NCI-H1694 treated with DMSO at 0.1 percent for 48 hours (cell line): ENCODE data around the gene LRFN3.
"Not testable (repeated sequence)": the region's sequence is repeated elsewhere in the genome, so short reads cannot be mapped to it uniquely, and the experiment has no call there.

Source experiments
- DNase-seq: peaks from one replicate; lab custom pipeline; 2025; lab: John Stamatoyannopoulos, UW

LRFN3 gene, protein sequence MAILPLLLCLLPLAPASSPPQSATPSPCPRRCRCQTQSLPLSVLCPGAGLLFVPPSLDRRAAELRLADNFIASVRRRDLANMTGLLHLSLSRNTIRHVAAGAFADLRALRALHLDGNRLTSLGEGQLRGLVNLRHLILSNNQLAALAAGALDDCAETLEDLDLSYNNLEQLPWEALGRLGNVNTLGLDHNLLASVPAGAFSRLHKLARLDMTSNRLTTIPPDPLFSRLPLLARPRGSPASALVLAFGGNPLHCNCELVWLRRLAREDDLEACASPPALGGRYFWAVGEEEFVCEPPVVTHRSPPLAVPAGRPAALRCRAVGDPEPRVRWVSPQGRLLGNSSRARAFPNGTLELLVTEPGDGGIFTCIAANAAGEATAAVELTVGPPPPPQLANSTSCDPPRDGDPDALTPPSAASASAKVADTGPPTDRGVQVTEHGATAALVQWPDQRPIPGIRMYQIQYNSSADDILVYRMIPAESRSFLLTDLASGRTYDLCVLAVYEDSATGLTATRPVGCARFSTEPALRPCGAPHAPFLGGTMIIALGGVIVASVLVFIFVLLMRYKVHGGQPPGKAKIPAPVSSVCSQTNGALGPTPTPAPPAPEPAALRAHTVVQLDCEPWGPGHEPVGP

DNA sequence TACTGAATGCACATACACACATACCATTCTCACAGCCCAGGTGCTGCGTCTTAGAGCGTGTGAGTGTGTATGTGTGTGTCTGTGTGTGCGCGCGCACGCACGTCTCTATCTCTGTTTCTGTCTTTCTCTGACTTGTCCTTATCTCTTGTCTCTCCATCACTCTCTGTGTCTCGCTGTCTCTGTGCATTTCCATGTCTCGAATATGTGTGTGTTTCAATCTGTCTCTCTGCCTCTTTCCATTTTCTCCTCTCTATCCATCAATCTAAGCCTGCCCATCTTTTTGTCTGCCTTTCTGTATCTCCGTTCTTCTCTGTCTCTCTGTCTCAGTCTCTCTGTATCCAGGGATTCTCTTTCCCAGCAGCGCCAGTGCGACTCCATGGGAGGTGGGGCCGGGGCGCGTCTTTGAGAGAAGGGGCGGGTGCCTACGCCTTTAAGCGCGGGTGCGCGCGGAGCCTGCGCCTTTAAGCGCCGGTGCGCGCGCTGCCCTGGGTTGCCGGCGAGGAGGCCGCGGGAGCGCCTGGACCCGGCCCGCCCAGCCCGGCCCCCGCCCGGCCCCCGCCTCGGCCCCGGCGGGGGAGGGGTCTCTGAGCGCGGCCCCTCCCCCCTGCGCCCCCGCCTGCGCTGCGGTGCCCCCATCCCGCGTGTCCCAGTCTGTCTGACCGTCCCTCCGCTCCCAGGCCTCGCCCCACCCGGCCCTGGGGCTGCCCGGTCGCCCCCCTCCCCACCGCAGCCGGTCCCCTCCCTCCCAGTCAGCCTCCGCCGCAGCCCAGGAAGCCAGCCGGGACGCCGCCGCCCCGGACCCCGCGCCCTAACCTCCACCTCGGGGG is at the start of gene LRFN3:
Gene LRFN3, plus strand, starts transcription at position 464 of the 827 bp plus-strand sequence. CDS start 3,052 bp downstream, outside the sequence.
- DNase-seq: peak; percentile 80

DNA sequence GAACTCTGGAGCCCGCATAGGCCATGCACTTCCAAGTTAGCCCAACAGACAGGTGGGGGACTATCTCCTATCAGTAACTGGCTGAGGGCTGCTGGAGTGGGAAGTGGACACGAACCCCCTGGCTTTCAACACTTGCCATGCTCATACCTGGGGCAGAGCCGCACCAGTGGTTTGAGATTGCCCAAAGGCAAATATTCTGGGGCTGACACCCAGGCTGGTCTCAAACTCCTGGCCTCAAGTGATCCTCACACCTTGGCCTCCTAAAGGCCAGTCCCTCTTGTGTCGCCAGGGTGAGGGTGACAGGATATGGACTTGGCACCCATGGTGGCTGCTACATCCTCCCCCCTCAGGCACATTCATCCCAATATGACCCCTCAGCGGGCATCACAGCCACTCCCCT is 49.0 kb upstream of the LRFN3 start:
- DNase-seq: no peak

DNA sequence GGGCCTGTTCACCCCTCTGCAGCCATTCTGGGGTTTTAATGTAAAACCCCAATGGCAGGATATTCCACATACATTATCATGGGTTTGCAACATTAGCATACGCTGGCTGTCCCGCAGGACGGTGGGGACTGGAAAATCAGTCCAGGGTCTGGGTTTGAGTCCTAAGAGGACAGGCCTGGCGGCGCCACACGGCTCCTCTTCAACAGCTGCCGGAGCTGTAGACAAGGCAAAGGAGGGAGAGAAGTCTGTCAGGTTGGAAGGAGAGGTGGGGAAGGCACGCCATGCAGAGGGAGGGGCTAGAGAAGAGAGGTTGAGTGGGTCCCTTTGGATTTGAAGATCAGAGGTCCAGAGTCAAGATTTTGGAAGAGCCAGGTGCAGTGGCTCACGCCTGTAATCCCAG is 47.8 kb upstream of the LRFN3 start:
- no peak for DNase-seq

DNA sequence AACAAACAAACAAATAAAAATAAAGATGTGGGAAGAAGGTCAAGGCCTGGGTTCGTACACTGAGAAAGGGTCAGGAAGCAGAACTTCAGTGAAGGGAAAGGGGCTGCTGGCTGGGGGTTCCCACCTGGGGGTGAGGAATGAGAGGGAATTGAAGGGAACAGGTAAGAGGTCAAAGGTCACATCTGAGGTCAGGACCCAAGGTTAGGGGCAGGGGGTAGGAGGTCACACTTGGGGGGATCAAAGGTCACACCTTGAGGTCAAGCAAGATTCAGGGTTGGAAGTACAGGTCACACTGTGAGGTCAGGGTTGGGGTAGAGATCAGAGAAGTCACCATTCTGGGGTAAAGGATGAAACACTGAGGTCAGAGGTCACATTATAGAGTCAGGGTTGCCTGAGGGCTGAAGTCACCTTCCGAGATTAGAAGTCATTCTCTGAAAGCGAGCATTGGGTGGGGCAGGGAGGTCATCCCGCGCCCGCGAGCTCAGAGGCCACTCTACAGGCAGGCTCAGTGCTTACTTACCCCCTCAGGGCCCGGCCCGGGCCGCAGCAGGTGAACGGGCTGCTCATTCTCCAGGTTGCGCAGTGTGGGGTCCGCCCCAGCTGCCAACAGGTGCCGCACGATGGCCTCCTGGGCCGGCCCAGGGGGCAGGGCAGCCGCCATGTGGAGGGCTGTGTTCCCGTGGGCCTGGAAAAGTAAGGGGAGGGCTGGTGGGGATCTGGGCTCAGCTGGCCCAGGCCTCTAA is 46.6 kb upstream of the LRFN3 start:
- no peak for DNase-seq

DNA sequence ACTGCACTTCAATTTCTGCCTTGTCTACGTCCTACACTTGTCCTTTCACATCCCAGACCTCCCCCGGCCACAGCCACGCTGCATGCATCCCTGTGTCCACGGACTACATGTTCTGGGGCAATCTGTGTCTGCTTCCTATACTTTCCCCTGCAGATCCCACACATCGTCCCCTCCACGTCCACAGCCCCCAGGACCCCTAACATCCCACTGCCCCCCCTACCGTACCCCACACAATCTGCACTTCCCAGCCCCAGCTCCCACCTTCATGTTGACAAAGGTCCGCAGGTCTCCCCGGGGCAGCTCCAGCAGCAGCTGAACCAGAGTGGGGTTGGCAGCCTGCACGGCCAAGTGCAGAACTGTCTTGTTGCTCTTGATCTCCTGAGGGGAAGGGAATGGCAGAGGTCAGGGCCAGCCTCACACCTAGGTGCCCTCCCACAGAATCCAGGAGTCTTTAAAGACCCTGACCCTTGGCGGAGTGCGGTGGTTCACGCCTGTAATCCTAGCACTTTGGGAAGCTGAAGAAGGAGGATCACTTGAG is 46.0 kb upstream of the LRFN3 start:
- no peak for DNase-seq

DNA sequence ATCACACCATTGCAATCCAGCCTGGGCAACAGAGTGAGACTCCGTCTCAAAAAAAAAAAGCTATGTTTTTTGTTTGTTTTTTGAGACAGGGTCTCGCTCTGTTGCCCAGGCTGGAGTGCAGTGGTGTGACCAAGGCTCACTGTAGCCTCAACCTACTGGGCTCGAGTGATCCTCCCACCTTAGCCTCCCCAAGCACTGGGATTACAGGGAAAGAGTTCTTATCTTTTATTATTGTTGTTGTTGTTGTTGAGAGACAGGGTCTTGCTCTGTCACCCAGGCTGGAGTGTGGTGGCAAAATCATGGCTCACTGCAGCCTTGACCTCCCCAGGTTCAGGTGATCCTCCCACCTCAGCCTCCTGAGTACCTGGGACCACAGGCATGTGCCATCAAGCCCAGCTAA is 44.4 kb upstream of the LRFN3 start:
- not testable (repeated sequence) for DNase-seq

DNA sequence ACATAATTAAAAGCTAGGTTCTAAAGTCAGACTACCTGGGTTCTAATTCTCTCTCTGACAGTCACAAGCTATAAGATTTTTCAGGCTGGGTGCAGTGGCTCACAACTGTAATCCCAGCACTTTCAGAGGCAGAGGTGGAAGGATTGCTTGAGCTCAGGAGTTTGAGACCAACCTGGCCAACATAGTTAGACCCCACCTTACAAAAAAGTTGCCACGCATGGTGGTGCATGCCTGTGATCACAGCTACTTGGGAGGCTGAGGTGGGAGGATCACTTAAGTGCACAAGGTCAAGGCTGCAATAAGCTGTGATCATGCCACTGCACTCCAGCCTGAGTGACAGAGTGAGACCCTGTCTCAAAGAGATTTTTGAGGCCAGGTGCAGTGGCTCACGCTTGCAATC is 41.8 kb upstream of the LRFN3 start:
- no peak for DNase-seq

DNA sequence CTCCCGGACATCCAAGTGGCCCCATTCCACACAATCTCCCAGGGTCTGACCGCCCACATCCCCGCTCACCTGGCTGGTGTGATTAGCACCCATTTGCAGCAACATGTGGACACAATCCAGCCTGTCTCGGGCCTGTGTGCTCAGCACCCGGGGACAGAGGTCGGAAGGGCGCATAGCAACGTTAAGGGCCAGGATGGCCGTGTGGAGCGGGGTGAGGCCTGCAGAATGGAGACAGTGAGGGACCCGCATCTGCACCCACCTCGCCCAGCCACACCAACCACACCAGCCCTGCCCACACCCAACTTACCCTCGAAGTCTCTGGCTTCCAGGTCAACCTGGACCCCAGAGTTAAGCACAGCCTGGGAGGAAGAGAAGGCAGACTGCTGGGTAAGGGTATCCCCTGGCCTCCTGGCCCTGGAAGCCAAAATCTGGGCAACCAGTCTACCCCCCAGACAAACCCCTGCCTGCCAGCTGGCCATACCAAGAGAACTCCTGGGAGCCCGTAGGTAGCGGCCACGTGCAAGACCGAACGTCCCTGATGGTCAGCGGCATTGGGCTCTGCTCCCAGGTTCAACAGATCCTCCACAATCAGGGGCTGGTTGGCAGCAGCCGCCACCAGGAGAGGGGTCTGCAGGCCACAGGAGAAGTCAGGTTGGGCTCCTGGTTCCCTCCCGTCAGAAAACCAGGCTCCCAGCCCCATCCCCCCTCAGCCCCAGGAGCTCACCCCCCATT is 40.1 kb upstream of the LRFN3 start:
- DNase-seq: no peak

DNA sequence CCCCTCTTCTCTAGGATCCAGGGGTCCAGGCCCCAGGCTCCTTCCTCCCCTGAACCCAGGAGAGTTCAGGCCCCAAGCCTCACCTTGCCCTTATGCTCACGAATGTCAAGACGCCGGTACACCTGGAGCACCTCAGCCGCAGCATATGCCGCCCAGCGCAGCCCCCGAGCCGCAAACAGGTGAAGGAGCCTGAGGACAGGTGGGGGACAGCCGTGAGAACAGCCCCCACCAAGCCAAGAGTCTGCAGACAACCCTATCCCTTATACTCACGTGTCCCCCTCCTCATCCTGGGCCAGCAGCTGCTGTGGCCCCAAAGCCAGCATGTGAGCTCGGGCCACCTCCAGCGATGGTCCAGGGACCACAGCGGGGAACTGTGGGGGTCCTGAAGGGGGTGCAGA is 39.5 kb upstream of the LRFN3 start:
- no peak for DNase-seq

DNA sequence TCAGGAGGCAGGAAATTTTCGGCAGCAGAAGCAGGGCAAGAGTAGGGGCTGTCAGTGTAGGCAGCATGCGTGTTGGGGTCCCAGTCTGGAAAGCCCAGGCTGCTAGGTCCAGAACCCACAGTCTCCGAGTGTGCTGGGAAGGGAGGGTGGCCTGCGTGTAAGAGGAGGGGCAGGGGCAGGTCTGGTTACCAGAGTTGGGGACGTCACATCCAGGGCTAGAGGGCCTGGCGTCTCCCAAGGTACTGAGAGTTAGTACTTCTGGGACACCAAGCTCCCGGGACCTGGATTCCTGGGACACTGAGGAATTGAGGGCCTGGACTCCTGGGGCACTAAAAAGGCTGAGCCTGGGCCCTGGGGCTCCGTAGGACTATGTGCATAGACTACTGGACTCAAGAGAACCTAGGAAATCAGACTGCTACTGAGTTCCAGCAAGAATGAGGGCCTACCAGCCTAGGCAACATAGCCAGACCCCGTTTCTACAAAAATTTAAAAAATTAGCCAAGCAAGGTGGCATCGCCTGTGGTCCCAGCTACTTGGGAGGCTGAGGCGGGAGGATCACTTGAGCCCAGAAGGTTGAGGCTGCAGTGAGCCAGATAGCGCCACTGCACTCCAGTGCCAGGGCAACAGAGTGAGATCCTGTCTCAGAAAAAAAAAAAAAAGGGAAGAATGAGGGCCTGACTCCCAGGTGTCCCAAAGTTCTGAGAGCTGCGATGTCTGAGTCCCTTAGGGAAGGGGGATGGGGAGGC is 38.3 kb upstream of the LRFN3 start:
- no peak for DNase-seq

DNA sequence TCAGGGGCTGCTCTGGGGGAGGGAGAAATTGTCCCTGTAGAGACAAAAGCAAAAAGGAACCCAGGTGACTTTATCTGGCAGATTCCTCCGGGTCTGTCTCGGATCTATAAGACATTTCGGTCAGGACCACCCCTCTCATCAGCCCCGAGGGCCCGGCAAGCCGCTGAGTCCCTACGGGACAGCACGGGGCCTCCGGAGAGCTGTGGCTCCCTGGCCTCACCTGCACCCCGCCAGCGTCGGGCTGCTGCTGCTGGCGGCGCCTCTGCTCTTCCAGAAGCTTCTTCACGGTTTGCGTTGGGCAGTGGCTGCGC is 37.7 kb upstream of the LRFN3 start:
- no peak for DNase-seq

DNA sequence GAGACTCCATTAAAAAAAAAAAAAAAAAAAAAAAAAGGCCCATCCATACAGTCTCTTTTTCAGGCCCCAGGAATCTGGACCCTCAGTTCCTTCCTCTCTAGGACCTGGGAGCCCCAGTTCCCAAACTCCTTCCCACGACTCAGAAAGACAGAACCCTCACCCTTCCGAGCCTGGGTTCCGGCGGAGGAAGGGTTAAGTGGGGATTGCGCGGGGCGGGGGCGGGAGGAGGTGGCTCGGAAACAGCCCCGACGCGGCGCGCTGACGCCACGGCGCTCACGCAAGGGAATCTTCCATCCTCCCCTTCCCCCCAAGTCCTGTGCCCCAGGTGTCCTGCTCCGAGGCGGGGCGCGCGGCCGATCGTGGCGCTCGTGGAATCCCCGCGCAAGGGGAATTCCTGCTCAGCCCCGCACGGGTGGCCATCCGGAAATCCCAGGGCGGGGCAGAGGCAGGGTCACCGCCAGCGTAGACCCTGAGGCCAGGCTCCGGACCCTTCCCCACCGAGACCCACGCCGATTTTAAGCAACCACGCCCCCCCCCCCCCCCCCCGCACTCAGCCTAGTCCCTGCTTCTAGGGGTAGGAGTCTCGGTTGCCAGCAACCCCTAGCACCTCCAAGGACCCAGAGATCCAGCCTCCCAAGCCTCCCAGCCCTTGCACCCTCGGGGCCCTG is 36.5 kb upstream of the LRFN3 start:
- peak; percentile 34 for DNase-seq

DNA sequence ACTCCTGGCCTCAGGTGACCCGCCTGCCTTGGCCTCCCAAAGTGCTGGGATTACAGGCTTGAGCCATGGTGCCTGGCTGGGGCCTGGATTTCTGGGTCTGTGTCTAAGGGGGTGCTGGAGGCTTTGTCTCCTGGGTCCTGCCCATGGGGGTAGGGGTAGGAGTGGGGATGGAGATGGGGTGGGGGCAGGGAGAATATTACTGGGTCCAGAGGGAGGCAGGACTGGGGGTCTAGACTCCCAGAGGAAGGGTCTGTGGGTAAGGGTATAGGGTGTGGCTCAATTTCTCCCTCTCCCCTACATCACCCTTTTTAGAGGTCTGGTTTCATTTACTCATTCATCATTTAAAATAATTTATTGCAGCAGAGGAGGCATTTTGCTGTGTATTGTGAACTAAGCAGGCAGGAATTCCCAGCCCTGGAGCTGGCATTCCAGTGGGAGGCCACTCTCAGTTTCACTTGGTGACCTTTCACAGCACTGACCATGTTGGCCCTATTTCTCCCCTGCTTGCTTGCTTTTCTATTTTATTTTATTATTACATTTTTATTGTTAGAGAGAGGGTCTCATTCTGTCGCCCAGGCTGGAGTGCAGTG is 35.0 kb upstream of the LRFN3 start:
- DNase-seq: no peak

DNA sequence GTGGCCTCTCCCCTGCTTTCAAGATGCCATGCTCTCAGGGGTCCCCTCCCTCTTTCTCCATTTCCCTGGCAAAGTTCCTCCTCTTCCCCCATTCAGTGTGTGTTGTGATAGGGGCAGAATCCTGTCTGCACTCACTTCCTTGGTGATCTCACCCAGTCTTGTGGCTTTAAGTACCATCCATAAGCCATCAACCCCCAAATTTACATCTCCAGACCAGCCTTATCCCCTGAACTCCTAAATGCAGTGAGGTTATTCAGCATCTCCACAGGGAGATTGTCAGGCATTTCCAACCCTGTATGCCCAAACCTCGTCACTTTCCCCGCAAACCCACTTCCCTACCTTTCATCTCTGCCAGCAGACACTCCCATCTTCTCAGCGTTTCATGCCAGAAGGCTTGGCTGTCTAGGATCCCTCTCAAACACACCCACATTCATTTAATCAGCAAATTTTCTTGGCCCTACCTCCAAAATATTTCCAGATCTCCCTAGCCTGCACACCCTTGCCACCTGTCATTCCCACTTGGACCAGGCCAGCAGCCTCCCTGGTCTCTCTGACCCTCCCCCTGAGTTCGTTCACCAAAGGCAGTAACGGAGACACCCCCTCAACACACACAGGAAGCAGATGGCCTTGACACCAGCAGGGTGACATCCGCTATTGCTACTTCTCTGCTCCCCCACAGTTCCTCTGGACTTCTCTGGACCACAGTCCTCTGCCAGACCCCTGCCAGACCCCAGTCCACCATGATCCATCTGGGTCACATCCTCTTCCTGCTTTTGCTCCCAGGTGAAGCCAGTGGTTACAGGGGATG is 34.1 kb upstream of the LRFN3 start, which contains the start of gene HCST:
Gene HCST, plus strand, starts transcription at position 676 of the 808 bp plus-strand sequence. Its CDS starts 65 bp downstream, at position 741.
- DNase-seq: no peak

DNA sequence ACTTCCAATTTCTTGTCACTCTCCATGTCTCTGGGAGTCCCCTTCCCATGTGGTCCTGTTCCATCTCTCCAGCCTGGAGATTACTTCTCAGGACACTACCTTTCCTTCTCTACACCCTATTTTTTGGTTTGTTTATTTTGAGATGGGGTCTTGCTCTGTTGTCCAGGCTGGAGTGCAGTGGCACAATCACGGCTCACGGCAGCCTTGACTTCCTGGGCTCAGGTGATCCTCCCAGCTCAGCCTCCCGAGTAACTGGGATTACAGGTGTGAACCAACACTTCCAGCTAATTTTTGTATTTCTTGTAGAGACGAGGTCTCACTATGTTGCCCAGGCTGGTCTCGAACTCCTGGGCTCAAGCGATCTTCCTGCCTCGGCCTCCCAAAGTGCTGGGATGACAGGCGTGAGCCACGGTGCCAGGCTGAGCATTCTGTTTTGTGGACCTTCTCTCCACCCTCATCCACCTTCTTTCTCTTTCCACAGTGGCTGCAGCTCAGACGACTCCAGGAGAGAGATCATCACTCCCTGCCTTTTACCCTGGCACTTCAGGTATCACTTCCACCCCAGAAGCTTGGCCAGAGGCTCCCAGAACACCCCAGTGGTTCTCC is 33.2 kb upstream of the LRFN3 start:
- no peak for DNase-seq

DNA sequence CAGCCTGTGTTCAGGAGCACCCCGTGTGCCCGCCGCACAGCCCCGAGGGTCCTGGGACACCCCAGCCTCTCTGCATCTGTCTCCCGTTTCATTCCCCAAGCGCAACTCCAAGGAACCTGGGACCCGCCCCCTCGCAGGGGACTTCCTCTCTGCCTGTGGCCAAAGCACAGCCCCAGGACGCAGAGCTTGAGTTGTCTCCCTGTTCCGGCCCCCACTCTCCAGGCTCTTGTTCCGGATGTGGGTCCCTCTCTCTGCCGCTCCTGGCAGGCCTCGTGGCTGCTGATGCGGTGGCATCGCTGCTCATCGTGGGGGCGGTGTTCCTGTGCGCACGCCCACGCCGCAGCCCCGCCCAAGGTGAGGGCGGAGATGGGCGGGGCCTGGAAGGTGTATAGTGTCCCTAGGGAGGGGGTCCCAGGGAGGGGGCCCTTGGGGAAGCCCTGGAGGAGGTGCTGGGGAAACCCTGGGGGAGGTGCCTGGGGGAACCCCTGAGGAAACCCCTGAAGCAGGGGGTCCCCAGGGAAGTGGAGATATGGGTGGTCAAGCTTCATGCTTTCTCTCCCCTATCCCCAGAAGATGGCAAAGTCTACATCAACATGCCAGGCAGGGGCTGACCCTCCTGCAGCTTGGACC is 32.5 kb upstream of the LRFN3 start:
- DNase-seq: no peak

DNA sequence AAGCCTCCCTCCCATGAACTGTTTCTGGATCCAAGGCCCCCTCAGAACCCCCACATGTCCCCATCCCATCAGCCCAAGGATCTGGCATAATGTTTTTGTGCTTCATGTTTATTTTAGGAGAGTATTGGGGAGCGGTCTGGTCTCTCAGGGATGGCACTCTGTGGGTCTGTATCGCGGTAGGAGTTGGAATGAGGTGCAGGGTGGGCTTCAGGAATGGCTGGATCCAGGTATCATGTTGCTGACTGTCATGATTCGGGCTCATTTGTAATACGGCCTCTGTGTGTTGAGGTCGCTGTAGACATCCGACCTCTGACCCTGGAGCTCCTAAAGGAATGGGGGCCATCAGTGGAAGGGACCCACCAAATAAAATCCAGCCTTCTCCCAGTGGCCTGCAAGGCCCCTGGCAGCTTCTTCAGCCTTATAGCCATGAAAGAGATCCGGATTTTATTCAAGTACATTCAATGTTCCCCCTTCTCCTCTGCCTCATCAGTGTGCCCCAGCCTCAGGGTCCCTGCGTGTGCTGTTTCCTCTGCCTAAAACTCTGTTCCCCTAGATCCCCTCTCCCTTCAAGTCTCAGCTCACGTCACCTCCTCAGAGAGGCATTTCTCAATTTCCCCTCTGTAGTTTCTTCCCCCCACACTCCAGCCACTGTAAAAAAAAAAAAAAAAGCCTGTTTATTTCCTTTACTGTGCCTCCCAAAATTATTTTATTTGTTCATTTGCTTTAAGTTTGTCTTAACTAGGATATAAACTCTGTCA is 31.7 kb upstream of the LRFN3 start:
- DNase-seq: no peak
